HUES48 (cell line): ENCODE data around the gene AK9.

ENCODE experiments used
- H3K27ac ChIP-seq: one replicate; pipeline ENCODE4 v1.7.0; 2013; ENCODE audit warnings: low read depth, low read length, inconsistent platforms
- H3K27me3 ChIP-seq: 2 replicates; pipeline ENCODE4 v1.6.1; 2013; ENCODE audit warnings: mild to moderate bottlenecking, low read length; ENCODE audit not compliant: control insufficient read depth, insufficient read depth
- H3K36me3 ChIP-seq: 2 replicates; pipeline ENCODE4 v1.6.1; 2013; ENCODE audit warnings: low read length; ENCODE audit not compliant: control insufficient read depth, insufficient read depth
- H3K4me1 ChIP-seq: 2 replicates; pipeline ENCODE4 v1.6.1; 2013; ENCODE audit warnings: mild to moderate bottlenecking, low read length; ENCODE audit not compliant: control insufficient read depth, insufficient read depth
- H3K4me3 ChIP-seq: 2 replicates; pipeline ENCODE4 v1.5.1; 2013; ENCODE audit warnings: mild to moderate bottlenecking, low read depth, low read length
- H3K9ac ChIP-seq: 2 replicates; pipeline ENCODE4 v1.6.1; 2013; ENCODE audit warnings: mild to moderate bottlenecking, low read depth, low read length, moderate library complexity
- H3K9me3 ChIP-seq: 2 replicates; pipeline ENCODE4 v1.6.1; 2013; ENCODE audit warnings: low read length; ENCODE audit not compliant: control insufficient read depth, insufficient read depth

The AK9 gene

GRCh38 chr6:109480993-109481480 lies 210.0 kb downstream of the AK9 start:
- no peak overlapping the region for H3K9ac ChIP-seq

GRCh38 chr6:109478841-109479624 lies 212.0 kb downstream of the AK9 start:
- Histone ChIP-seq H3K9ac (no peak overlapping the region), H3K4me3 (peak overlapping the region; percentile 54), H3K27me3 (no peaks in the 10 kb centered on the region), H3K9me3 (no peaks in the 10 kb centered on the region), H3K27ac (no peak overlapping the region), H3K36me3 (peaks cover 60% of the 10 kb centered on the region), H3K4me1 (peaks cover 37% of the 10 kb centered on the region)

More at GRCh38 chr6:109480993-109481480, 210.0 kb downstream of the AK9 start:
- H3K36me3 ChIP-seq, result peaks cover 40% of the 10 kb centered on the region
- peak overlapping the region; percentile 80 for H3K4me3 ChIP-seq
- H3K9me3 ChIP-seq, result no peaks in the 10 kb centered on the region
- peaks cover 45% of the 10 kb centered on the region for H3K4me1 ChIP-seq
- H3K27me3 ChIP-seq, result no peaks in the 10 kb centered on the region
- H3K27ac ChIP-seq, result no peak overlapping the region

- Histone ChIP-seq H3K4me3 (peak overlapping the region; percentile 54), H3K9me3 (no peaks in the 10 kb centered on the region), H3K27me3 (no peaks in the 10 kb centered on the region), H3K36me3 (peaks cover 67% of the 10 kb centered on the region), H3K9ac (no peak overlapping the region), H3K27ac (peak overlapping the region; percentile 23), H3K4me1 (peaks cover 31% of the 10 kb centered on the region)
These were observed 212.7 kb downstream of the AK9 start for GRCh38 chr6:109478222-109478805.

GRCh38 chr6:109477725-109478124 lies 213.3 kb downstream of the AK9 start:
- Histone ChIP-seq H3K9me3 (no peaks in the 10 kb centered on the region), H3K9ac (no peak overlapping the region), H3K27ac (peak overlapping the region; percentile 23), H3K36me3 (peaks cover 73% of the 10 kb centered on the region), H3K27me3 (no peaks in the 10 kb centered on the region), H3K4me3 (peak overlapping the region; percentile 54; the same call in 1 of the 2 replicates), H3K4me1 (peaks cover 31% of the 10 kb centered on the region)

- no peak overlapping the region for H3K9ac ChIP-seq
- no peaks in the 10 kb centered on the region for H3K9me3 ChIP-seq
- peaks cover 79% of the 10 kb centered on the region for H3K36me3 ChIP-seq
- H3K4me3 ChIP-seq, result no peak overlapping the region
- no peaks in the 10 kb centered on the region for H3K27me3 ChIP-seq
- H3K4me1 ChIP-seq, result peaks cover 31% of the 10 kb centered on the region
- no peak overlapping the region for H3K27ac ChIP-seq
These were observed 213.8 kb downstream of the AK9 start for GRCh38 chr6:109477184-109477583.

GRCh38 chr6:109475625-109476024 lies 215.4 kb downstream of the AK9 start:
- H3K9ac ChIP-seq, result no peak overlapping the region
- no peaks in the 10 kb centered on the region for H3K9me3 ChIP-seq
- H3K4me3 ChIP-seq, result no peak overlapping the region
- peaks cover 17% of the 10 kb centered on the region; the same call in 1 of the 2 replicates for H3K4me1 ChIP-seq
- peaks cover 81% of the 10 kb centered on the region for H3K36me3 ChIP-seq
- H3K27ac ChIP-seq, result no peak overlapping the region
- no peaks in the 10 kb centered on the region for H3K27me3 ChIP-seq

GRCh38 chr6:109474995-109475394 lies 216.0 kb downstream of the AK9 start:
- H3K36me3 ChIP-seq, result peaks cover 81% of the 10 kb centered on the region
- no peaks in the 10 kb centered on the region for H3K27me3 ChIP-seq
- H3K4me3 ChIP-seq, result no peak overlapping the region
- H3K4me1 ChIP-seq, result peaks cover 12% of the 10 kb centered on the region; the same call in 1 of the 2 replicates
- H3K9me3 ChIP-seq, result no peaks in the 10 kb centered on the region
- H3K27ac ChIP-seq, result no peak overlapping the region
- no peak overlapping the region for H3K9ac ChIP-seq

- Histone ChIP-seq H3K27ac (no peak overlapping the region), H3K27me3 (no peaks in the 10 kb centered on the region), H3K36me3 (peaks cover 91% of the 10 kb centered on the region)
These were observed 217.9 kb downstream of the AK9 start for GRCh38 chr6:109473120-109473519.

GRCh38 chr6:109472132-109472995 lies 218.6 kb downstream of the AK9 start:
- H3K36me3 ChIP-seq, result peaks cover 97% of the 10 kb centered on the region

More at GRCh38 chr6:109473120-109473519, 217.9 kb downstream of the AK9 start:
- Histone ChIP-seq H3K9ac (no peak overlapping the region), H3K4me1 (peaks cover 6% of the 10 kb centered on the region; the same call in 1 of the 2 replicates), H3K4me3 (no peak overlapping the region), H3K9me3 (no peaks in the 10 kb centered on the region)

GRCh38 chr6:109471105-109471810 lies 219.7 kb downstream of the AK9 start:
- Histone ChIP-seq H3K27me3 (no peaks in the 10 kb centered on the region), H3K36me3 (peaks cover 100% of the 10 kb centered on the region), H3K9ac (no peak overlapping the region), H3K9me3 (no peaks in the 10 kb centered on the region), H3K4me3 (no peak overlapping the region), H3K27ac (no peak overlapping the region), H3K4me1 (no peaks in the 10 kb centered on the region)

More at GRCh38 chr6:109472132-109472995, 218.6 kb downstream of the AK9 start:
- Histone ChIP-seq H3K27me3 (no peaks in the 10 kb centered on the region), H3K9ac (no peak overlapping the region), H3K4me1 (0 out of 2 replicates have a peak, but pooled peaks cover under 1% of the 10 kb centered on the region), H3K9me3 (no peaks in the 10 kb centered on the region), H3K27ac (no peak overlapping the region), H3K4me3 (no peak overlapping the region)
